ENCODE results near the gene HTT. TPM values are rescaled to one million over a fixed set of nuclear protein-coding genes. Genes with fewer than 3 reads are reported as not detected.

Gene HTT
- polyA plus RNA-seq, 1 donor (not counting 4 experiments of a cell fraction or from before 2014, with no cell fraction given), result 16.2 TPM

DNA sequence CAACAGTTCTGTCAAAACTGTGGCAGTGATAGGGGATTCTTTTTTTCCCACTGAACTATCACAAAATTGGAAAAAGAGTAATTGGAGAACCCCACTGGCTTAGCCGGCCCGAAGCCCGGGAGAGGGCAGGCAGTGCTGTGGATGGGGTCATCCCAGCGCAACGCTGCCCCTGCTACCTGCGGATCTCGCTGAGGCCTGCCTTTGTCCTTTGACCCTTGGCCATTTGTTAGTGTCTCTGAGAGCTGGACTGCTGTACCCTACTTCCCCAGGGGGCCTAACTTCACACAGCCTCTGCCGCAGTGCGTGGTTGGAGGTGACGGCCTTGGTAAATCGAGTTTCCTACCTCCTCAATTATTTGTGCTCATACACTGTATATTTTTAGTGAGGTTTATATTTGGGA lies 131.5 kb downstream of the HTT start:
- H3K4me1 ChIP-seq (ENCODE audit: control insufficient read depth, extremely low read depth, insufficient read depth, low read length), result no peaks in the 10 kb centered on the region
- H3K36me3 ChIP-seq (ENCODE audit: control insufficient read depth in 2 of 2, extremely low read depth in 1 of 2, insufficient read depth in 2 of 2, low read length in 2 of 2), result peaks cover 13 to 23% of the 10 kb centered on the region in 2 experiments
- no peak overlapping the region for H2AFZ ChIP-seq (ENCODE audit: control insufficient read depth, low read length)
- no peak overlapping the region for H3K4me3 ChIP-seq (ENCODE audit: control insufficient read depth in 2 of 3, extremely low read depth in 1 of 3, insufficient read depth in 2 of 3, low read depth in 1 of 3, low read length in 3 of 3)
- H3K27me3 ChIP-seq (ENCODE audit: control insufficient read depth, extremely low read depth, insufficient read depth, low read length), result no peaks in the 10 kb centered on the region
- H3K79me2 ChIP-seq (ENCODE audit: control insufficient read depth, insufficient read depth, low read length), result no peaks in the 10 kb centered on the region
- peaks cover 3% of the 10 kb centered on the region for H4K20me1 ChIP-seq (ENCODE audit: control insufficient read depth, extremely low read depth, insufficient read depth, low read length)
- no peaks in the 10 kb centered on the region for H3K9me1 ChIP-seq (ENCODE audit: control insufficient read depth, extremely low read depth, insufficient read depth, low read length)
- no peak overlapping the region for H3K27ac ChIP-seq (ENCODE audit: control insufficient read depth, insufficient read depth, low read length)
- dilution Hi-C loops (cut with MboI; ENCODE audit: extremely low pct_ligation_motif_present, low sequenced_read_pairs), result no loop called here
- FAIRE-seq (no peak), DNase-seq (ENCODE audit: low read depth, low spot score) (no peak)
- H3K9me3 ChIP-seq (ENCODE audit: control insufficient read depth, low read depth, low read length), result no peaks in the 10 kb centered on the region
- H3K4me2 ChIP-seq (ENCODE audit: control insufficient read depth, extremely low read depth, insufficient read depth, low read depth, low read length), result no peak overlapping the region
- TF ChIP-seq, protein P1, sequence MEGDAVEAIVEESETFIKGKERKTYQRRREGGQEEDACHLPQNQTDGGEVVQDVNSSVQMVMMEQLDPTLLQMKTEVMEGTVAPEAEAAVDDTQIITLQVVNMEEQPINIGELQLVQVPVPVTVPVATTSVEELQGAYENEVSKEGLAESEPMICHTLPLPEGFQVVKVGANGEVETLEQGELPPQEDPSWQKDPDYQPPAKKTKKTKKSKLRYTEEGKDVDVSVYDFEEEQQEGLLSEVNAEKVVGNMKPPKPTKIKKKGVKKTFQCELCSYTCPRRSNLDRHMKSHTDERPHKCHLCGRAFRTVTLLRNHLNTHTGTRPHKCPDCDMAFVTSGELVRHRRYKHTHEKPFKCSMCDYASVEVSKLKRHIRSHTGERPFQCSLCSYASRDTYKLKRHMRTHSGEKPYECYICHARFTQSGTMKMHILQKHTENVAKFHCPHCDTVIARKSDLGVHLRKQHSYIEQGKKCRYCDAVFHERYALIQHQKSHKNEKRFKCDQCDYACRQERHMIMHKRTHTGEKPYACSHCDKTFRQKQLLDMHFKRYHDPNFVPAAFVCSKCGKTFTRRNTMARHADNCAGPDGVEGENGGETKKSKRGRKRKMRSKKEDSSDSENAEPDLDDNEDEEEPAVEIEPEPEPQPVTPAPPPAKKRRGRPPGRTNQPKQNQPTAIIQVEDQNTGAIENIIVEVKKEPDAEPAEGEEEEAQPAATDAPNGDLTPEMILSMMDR (optimal IDR thresholded peaks at IDR 0.05 in 1 of 3, IDR thresholded peaks at IDR 0.05 in 1 of 3, conservative IDR thresholded peaks at IDR 0.05 in 1 of 3; ENCODE audit: extremely low read depth in 1 of 3, insufficient read depth in 2 of 3, low read length in 3 of 3), result no peak
- TF ChIP-seq EZH2 (IDR thresholded peaks at IDR 0.05; ENCODE audit: low read length), result no peak
- H3K9ac ChIP-seq (ENCODE audit: control insufficient read depth, extremely low read depth, insufficient read depth, low read length), result no peak overlapping the region

DNA sequence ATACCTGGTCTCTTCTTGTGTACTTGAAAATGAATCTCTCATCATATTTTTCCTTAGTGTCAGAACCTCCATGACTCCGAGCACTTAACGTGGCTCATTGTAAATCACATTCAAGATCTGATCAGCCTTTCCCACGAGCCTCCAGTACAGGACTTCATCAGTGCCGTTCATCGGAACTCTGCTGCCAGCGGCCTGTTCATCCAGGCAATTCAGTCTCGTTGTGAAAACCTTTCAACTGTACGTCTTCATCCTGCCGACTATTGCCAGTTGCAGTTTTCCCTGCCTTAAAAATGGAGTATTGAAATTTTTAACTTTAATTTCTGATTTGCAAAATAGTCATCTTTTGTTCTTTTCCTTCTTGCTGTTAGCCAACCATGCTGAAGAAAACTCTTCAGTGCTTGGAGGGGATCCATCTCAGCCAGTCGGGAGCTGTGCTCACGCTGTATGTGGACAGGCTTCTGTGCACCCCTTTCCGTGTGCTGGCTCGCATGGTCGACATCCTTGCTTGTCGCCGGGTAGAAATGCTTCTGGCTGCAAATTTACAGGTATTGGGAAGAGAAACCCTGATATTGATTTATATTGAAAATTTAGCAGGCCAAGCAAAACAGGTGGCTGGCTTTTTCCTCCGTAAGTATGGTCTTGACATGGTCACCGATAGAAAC lies 132.1 kb downstream of the HTT start:
- H3K4me3 ChIP-seq (ENCODE audit: control insufficient read depth in 2 of 3, extremely low read depth in 1 of 3, insufficient read depth in 2 of 3, low read depth in 1 of 3, low read length in 3 of 3), result no peak overlapping the region
- peaks cover 13 to 23% of the 10 kb centered on the region in 2 experiments for H3K36me3 ChIP-seq (ENCODE audit: control insufficient read depth in 2 of 2, extremely low read depth in 1 of 2, insufficient read depth in 2 of 2, low read length in 2 of 2)
- H3K4me2 ChIP-seq (ENCODE audit: control insufficient read depth, extremely low read depth, insufficient read depth, low read depth, low read length), result no peak overlapping the region
- no peak for FAIRE-seq
- H4K20me1 ChIP-seq (ENCODE audit: control insufficient read depth, extremely low read depth, insufficient read depth, low read length), result peaks cover 3% of the 10 kb centered on the region
- no peak for TF ChIP-seq EZH2 (IDR thresholded peaks at IDR 0.05; ENCODE audit: low read length)
- H3K79me2 ChIP-seq (ENCODE audit: control insufficient read depth, insufficient read depth, low read length), result no peaks in the 10 kb centered on the region
- dilution Hi-C loops (cut with MboI; ENCODE audit: extremely low pct_ligation_motif_present, low sequenced_read_pairs), result no loop called here
- H3K27me3 ChIP-seq (ENCODE audit: control insufficient read depth, extremely low read depth, insufficient read depth, low read length), result no peaks in the 10 kb centered on the region
- no peak overlapping the region for H3K27ac ChIP-seq (ENCODE audit: control insufficient read depth, insufficient read depth, low read length)
- H3K9me3 ChIP-seq (ENCODE audit: control insufficient read depth, low read depth, low read length), result no peaks in the 10 kb centered on the region
- H2AFZ ChIP-seq (ENCODE audit: control insufficient read depth, low read length), result no peak overlapping the region
- no peak overlapping the region for H3K9ac ChIP-seq (ENCODE audit: control insufficient read depth, extremely low read depth, insufficient read depth, low read length)
- no peak for DNase-seq (ENCODE audit: low read depth, low spot score)
- H3K4me1 ChIP-seq (ENCODE audit: control insufficient read depth, extremely low read depth, insufficient read depth, low read length), result no peaks in the 10 kb centered on the region
- no peaks in the 10 kb centered on the region for H3K9me1 ChIP-seq (ENCODE audit: control insufficient read depth, extremely low read depth, insufficient read depth, low read length)
